ENCODE data around the gene IGFBP2.
A peak's percentile ranks its signal among the peaks of the same experiment; 100 is the strongest.
"Not testable (repeated sequence)": the region's sequence is repeated elsewhere in the genome, so short reads cannot be mapped to it uniquely, and the experiment has no call there.

The IGFBP2 gene, protein sequence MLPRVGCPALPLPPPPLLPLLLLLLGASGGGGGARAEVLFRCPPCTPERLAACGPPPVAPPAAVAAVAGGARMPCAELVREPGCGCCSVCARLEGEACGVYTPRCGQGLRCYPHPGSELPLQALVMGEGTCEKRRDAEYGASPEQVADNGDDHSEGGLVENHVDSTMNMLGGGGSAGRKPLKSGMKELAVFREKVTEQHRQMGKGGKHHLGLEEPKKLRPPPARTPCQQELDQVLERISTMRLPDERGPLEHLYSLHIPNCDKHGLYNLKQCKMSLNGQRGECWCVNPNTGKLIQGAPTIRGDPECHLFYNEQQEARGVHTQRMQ

DNA sequence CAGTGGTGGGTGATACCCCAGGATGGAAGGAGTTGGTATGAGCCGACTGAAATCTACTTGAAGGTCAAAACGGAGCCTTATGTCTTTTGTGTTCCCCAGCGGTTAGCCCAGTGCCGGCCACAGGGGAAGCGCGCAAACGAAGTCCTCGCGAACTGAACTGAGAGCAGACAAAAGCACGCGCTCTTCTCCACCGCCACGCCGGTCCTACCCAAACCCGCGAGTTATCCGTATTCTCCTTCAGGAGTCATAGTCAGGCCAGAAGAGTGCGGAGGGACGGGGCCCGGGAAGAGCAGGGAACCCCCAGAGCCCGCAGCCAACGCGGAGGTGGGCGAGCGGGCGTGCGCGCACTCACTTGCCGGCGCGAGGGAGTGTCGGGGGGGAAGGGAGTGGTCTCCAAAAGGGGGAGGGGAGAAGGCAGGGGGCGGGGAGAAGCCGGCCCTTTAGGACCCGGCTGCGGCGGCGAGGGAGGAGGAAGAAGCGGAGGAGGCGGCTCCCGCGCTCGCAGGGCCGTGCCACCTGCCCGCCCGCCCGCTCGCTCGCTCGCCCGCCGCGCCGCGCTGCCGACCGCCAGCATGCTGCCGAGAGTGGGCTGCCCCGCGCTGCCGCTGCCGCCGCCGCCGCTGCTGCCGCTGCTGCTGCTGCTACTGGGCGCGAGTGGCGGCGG lies at the start of gene IGFBP2:
IGFBP2 (plus strand) TSS at position 469 of the 664 bp plus-strand sequence; CDS start at position 573, 104 bp downstream.
- no peak within 1 kb of the TSS for H3K27ac Mint-ChIP-seq
- H3K27me3 Mint-ChIP-seq = peaks cover 46% of the 10 kb centered on the region
- H3K4me3 Mint-ChIP-seq = peak within 1 kb of the TSS; percentile 82
- no peaks in the 10 kb centered on the region for H3K9me3 Mint-ChIP-seq
- no peaks in the 10 kb centered on the region for H3K36me3 Mint-ChIP-seq
- H3K4me1 Mint-ChIP-seq = peaks cover 24% of the 10 kb centered on the region

DNA sequence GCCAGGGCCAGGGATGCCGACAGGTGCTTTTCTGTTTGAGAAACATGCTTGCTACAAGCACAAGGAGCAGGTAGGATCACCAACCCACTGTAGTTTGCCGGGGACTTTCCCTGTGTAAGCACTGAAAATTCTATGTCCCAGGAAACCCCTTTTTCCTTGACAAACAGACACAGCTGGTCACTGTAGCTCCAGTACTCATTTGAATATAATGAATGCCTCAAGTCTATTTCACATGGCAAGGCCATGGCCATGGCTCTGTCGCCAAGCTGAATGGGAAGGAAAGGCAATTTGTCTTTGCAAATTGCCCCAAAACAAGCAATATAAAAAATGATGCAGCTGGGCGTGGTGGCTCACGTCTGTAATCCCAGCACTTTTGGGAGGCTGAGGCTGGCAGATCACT lies 49.6 kb upstream of the IGFBP2 start:
- H3K4me3 Mint-ChIP-seq = no peak overlapping the region
- no peaks in the 10 kb centered on the region for H3K36me3 Mint-ChIP-seq
- H3K27me3 Mint-ChIP-seq = peaks cover 13% of the 10 kb centered on the region
- H3K9me3 Mint-ChIP-seq = no peaks in the 10 kb centered on the region
- H3K4me1 Mint-ChIP-seq = no peaks in the 10 kb centered on the region
- no peak overlapping the region for H3K27ac Mint-ChIP-seq

DNA sequence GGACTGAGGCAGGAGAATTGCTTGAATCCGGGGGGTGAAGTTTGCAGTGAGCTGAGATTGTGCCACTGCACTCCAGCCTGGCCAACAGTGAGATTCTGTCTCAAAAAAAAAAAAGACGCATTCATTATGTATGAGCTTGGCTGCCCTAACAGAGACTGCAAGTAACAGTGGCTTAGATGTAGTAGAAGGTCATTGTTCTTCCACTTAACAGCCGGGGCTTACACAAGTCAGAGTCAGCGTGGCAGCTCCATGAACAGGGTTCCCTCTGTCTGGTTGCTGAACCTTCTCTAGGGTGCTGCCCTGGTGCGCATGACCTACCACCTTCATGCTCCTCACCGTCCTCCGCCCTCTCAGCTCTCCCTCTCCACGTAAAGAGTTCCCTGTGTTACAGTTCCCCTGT lies 49.1 kb upstream of the IGFBP2 start:
- Mint-ChIP-seq H3K36me3 (no peaks in the 10 kb centered on the region), H3K27ac (no peak overlapping the region), H3K4me3 (no peak overlapping the region), H3K9me3 (no peaks in the 10 kb centered on the region), H3K4me1 (no peaks in the 10 kb centered on the region), H3K27me3 (peaks cover 13% of the 10 kb centered on the region)

DNA sequence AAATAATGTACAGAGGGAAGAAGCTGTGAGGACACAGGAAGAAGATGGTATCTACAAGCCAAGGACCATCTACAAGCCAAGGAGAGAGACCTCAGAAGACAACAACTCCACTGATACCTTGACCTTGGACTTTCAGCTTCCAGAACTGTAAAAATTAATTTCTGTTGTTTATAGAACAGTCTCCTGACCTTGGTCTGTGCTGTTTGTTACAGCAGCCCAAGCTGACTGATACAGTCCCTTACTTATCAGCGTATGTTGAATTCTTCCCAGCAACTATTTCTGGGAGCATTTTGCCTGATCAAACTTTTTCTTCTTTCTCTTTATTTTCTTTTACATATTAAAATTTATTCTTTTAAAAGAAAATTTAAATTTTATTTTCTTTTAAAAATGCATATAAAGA lies 47.8 kb upstream of the IGFBP2 start:
- Mint-ChIP-seq H3K4me3 (no peak overlapping the region), H3K36me3 (no peaks in the 10 kb centered on the region), H3K27me3 (peaks cover 13% of the 10 kb centered on the region), H3K27ac (no peak overlapping the region), H3K4me1 (no peaks in the 10 kb centered on the region), H3K9me3 (no peaks in the 10 kb centered on the region)

DNA sequence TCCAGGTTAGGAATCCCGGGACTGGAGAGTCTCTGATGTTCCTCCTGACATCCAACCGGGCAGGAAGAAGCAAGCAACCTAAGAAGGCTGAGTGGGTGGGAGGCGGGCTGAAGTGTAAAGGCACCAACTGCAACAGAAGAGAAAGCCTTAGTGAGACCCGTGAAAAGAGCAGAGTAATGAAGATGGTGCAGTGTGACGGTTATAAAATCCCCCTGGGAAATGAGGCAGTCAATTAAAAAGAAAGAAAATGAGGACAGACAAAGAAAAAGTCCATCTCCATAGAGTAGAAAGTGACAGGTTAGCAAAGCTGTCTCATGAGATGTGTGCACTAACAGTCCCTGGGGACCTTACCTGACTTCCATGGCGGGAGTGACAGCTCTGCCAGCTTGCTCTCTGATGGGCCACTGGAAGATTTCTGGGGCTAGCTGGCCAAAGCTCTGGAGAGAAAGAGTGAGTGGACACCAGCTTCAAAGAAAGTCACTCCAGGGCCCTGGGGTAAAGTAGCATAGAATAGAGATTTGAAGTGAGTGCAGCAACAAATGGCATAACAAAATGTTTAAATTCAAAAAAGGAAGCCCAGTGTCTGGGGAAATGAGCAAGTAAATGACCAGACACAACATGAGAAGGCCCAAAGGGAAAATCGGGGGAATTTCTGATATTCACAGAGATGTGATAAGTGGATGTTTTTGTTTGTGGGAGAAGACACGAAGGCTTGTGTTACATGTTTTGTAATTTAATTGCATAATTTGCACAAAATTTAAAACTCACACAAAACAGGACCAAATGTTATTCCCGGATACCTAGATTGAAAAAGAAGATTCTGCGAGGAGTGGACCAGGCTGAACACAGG lies 44.1 kb upstream of the IGFBP2 start:
- Mint-ChIP-seq H3K9me3 (no peaks in the 10 kb centered on the region), H3K36me3 (no peaks in the 10 kb centered on the region), H3K4me3 (no peak overlapping the region), H3K4me1 (no peaks in the 10 kb centered on the region), H3K27me3 (peaks cover 7% of the 10 kb centered on the region), H3K27ac (no peak overlapping the region)

DNA sequence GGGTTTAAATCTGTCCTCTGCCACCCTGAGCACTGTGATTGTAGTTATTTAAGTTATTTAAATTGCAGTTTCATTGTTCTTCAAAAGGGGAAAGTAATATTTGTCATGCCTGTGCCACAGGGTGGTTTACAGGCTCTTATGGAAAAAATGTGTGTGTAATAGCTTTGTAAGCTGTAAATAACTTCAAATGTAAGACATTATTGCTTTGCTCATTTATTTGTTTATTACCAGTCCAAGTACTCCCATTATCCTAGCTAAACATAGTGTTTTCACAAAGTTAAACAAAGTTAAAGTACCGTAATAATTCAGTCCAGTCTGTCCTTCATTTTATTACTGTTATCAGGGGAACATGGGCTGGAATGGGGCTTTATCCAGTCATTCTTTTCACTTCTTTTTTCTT lies 43.4 kb upstream of the IGFBP2 start:
- no peak overlapping the region for H3K4me3 Mint-ChIP-seq
- H3K27me3 Mint-ChIP-seq = peaks cover 3% of the 10 kb centered on the region
- no peak overlapping the region for H3K27ac Mint-ChIP-seq
- H3K9me3 Mint-ChIP-seq = no peaks in the 10 kb centered on the region
- no peaks in the 10 kb centered on the region for H3K4me1 Mint-ChIP-seq
- no peaks in the 10 kb centered on the region for H3K36me3 Mint-ChIP-seq

DNA sequence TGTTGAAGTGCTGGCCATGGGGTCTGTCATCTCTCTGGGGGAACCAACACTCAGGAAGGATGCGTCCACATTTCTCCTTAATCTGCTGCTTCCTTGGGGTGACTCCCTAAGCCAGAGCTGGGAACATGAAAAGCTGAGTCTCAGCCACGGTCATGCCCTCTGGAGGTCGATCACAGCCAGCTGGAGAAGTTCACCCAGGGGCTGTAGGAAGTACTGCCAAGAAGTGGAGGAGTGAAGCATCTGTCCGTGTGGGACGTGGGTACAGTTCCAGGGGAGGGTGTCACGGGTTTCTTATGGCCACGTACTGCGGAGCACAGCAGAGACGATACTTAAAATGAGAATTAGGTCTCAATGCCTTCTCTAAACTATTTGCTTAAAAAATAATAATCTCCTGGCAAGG lies 42.4 kb upstream of the IGFBP2 start:
- H3K4me3 Mint-ChIP-seq = no peak overlapping the region
- H3K27me3 Mint-ChIP-seq = peaks cover 3% of the 10 kb centered on the region
- H3K27ac Mint-ChIP-seq = no peak overlapping the region
- H3K9me3 Mint-ChIP-seq = no peaks in the 10 kb centered on the region
- H3K36me3 Mint-ChIP-seq = no peaks in the 10 kb centered on the region
- no peaks in the 10 kb centered on the region for H3K4me1 Mint-ChIP-seq

DNA sequence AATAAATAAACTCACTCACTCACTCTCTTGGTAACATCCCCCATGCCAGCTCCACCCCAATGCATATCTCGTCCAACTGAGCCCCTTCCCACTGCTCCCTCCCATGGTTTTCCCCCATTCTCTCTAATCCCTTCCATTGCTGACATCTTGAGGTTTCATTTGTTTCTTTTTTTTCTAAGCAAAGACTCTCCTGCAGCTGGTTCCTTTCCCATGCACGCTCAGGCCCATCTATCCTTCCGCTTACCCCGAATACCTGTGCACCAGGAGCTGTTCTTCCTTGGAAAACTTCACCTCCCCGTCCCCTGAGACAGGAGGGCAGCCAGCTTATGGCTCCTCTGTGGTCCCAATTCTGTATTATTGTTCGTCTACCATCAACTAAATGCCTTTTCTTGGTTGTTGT lies 41.7 kb upstream of the IGFBP2 start:
- Mint-ChIP-seq H3K4me1 (no peaks in the 10 kb centered on the region), H3K27ac (no peak overlapping the region), H3K4me3 (no peak overlapping the region), H3K27me3 (peaks cover 2% of the 10 kb centered on the region), H3K9me3 (no peaks in the 10 kb centered on the region), H3K36me3 (no peaks in the 10 kb centered on the region)

DNA sequence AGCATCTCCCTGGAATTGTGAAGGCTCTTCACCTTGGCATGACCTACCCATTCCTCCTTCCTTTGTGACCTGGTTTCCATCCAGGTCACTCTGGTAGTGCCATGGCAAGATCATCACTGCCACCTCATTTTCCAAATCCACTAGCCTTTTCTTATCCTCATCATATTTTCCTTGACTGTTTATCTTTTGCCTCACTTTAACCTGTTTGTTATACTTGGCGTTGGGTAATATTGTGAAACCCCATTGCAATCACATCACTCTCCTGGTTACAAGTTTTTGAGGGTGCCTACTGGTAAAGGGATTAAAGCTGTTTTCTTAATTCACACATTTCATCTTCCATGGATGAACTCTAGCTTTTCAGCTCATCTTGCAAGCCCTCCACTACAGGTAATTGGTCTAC lies 39.1 kb upstream of the IGFBP2 start:
- H3K4me1 Mint-ChIP-seq = no peaks in the 10 kb centered on the region
- peaks cover 6% of the 10 kb centered on the region for H3K27me3 Mint-ChIP-seq
- H3K36me3 Mint-ChIP-seq = no peaks in the 10 kb centered on the region
- no peaks in the 10 kb centered on the region for H3K9me3 Mint-ChIP-seq
- no peak overlapping the region for H3K4me3 Mint-ChIP-seq
- H3K27ac Mint-ChIP-seq = no peak overlapping the region

DNA sequence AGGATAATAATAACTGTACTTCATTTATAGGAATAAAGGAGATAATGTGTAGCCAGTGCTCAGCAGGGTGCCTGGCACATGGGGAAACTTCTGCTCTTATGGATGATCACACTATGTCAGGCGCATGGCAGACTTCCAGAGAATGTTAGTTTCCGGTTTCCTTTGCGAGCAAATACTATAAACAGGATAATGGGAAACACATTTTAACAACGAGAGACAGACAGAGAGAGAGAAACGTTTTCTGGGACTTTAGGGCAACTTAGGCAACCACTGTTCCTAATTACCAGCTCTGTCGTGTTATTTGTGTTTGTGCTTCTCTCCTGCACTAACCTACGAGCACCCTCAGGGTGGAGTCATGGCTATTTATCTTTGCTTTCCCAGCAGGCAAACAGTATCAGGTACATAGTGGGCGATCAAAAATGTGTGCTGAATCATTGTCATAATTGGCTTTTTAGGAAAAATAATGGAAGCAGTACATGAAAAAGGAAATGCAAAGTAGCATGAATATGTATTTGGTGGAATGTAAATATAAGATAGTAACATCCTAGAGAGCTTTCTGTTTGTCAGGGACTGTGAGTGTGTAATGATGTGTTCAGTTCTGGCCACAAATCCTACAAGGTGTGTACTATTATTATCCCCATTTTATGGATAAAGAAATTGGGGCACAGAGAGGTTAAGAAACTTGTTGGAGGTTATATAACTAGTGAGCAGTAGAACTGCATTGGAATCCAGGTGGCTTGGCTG lies 36.8 kb upstream of the IGFBP2 start:
- Mint-ChIP-seq H3K4me1 (no peaks in the 10 kb centered on the region), H3K27me3 (peaks cover 9% of the 10 kb centered on the region), H3K36me3 (no peaks in the 10 kb centered on the region), H3K27ac (no peak overlapping the region), H3K4me3 (no peak overlapping the region), H3K9me3 (no peaks in the 10 kb centered on the region)

DNA sequence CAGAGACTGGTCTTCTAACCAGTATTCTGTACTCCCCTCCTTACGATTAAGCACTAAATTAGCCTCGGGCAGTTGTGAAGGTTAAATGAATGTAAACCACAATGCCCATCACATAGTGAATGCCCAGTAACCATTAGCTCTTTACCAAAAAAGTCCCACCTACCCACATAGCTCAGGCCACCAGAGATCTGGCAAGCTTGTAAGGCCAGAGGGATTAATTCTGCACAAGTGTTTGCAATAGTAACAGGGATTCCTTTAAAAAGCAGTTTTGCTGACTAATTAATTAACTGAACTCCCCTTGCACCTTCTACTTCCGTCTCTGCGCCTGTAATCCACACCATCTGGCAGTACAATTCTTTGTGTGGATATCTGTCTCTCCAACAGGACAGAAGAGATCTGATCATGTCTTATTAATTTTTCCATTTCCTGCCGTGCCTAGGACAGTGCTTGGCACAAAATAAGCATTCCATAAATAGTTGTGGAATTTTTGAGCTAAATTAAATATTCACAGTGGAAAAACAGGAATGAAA lies 36.2 kb upstream of the IGFBP2 start:
- Mint-ChIP-seq H3K36me3 (no peaks in the 10 kb centered on the region), H3K4me3 (no peak overlapping the region), H3K27me3 (peaks cover 9% of the 10 kb centered on the region)

DNA sequence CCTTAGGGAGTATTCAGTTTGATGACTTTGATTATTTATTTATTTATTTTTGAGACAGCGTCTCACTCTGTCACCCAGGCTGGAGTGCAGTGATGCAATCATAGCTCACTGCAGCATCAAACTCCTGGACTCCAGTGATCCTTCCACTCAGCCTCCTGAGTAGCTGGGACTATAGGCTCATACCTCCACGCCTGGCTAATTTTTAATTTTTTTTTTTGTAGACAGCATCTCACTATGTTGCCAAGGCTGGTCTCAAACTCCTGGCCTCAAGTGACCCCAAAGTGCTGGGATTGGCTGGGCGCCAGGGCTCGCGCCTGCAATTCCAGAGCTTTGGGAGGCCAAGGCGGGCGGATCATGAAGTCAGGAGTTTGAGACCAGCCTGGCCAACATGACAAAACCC lies 35.4 kb upstream of the IGFBP2 start:
- not testable (repeated sequence) for H3K36me3 Mint-ChIP-seq

More for the DNA sequence above, 36.2 kb upstream of the IGFBP2 start:
- Mint-ChIP-seq H3K4me1 (no peaks in the 10 kb centered on the region), H3K9me3 (no peaks in the 10 kb centered on the region), H3K27ac (no peak overlapping the region)

DNA sequence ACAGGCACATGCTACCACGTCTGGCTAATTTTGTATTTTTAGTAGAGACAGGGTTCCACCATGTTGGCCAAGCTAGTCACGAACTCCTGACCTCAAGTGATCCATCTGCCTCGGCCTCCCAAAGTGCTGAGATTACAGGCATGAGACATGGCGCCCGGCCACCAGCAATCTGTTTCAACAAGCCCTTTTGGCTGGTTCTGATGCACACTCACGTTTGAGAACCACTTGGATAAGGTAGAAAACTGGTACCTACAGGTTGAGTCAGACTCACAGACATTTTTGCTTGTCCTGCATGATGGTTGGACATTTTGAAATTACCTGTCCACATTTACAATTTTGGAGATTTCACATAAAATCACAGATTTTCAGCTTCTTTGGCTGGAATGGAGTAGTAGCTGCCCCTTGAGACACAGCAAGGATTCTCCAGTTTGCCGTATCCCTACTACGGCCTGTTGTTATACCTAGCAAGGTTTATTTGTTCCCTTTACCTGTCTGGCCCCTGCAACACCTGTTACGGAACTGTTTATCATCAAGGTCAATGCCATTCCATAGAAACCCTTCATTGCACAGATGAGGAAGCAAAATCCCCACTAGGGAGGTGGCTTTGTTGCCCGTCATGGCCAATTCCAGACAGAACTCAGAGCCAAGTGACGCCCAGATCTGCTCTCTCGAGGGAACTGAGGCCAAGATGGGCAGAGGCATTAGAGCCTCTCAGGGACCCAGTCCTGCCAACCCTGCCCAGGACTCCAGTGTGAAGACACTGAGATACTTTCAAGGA lies 31.4 kb upstream of the IGFBP2 start:
- no peak overlapping the region for H3K4me3 Mint-ChIP-seq
- H3K36me3 Mint-ChIP-seq = no peaks in the 10 kb centered on the region
- no peak overlapping the region for H3K27ac Mint-ChIP-seq
- peaks cover 6% of the 10 kb centered on the region for H3K4me1 Mint-ChIP-seq
- H3K9me3 Mint-ChIP-seq = no peaks in the 10 kb centered on the region
- H3K27me3 Mint-ChIP-seq = peaks cover 10% of the 10 kb centered on the region

More for the DNA sequence above, 35.4 kb upstream of the IGFBP2 start:
- H3K9me3 Mint-ChIP-seq, H3K27ac Mint-ChIP-seq, H3K4me3 Mint-ChIP-seq, H3K27me3 Mint-ChIP-seq, H3K4me1 Mint-ChIP-seq: not testable (repeated sequence)

DNA sequence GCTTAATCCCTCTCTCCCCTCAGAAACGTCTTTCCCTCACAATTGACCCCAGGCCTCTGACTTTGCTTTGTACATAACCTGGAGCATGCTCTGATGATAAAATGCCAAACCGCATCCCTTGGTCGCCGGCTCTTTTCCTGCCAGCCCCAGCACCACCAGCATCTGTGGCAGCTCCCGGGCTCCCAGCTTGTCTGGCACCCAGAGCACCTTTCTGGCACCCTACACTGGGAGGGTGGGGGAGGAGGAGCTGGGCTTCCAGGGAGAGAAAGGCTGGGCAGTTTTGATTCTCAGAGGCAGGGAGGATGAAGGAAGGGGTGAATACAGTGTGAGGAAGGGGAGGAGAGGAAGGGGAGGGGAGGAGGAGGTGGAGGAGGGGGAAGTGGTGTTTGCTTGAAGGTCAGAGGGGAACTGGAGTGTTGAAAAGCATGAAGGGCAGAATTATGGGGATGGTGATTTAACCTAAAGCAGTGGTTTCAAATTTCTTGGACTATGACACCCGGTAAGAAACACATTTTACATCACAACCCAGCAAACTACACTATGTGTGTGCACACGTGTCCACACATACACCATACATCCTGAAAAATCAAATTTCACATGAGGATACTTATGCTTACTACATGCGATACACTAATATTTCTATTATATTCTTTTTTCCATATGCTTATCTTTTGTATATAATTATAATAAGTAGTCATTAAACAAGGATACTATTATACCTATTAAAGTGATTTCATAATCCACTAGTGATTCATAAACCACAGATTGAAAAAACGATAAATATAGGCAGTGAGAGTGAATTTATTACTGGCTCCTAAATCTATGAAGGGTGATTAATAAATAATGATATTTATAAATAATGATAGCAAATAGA lies 30.0 kb upstream of the IGFBP2 start:
- Mint-ChIP-seq H3K27ac (no peak overlapping the region), H3K4me1 (peaks cover 9% of the 10 kb centered on the region), H3K4me3 (no peak overlapping the region), H3K36me3 (no peaks in the 10 kb centered on the region), H3K27me3 (peaks cover 10% of the 10 kb centered on the region), H3K9me3 (no peaks in the 10 kb centered on the region)

Measured in activated naive CD4-positive, alpha-beta T cell treated with anti-CD3 and anti-CD28 coated beads, Interleukin-2, amount 50 U/mL, for 24 hours (primary cell).